IPS DF 4.7 (cell line): ENCODE results near the gene IGSF5.
A peak's percentile ranks its signal among the peaks of the same experiment; 100 is the strongest.
"Not testable (repeated sequence)": the region's sequence is repeated elsewhere in the genome, so short reads cannot be mapped to it uniquely, and the experiment has no call there.

Source experiments
- DNase-seq: peaks from one replicate; pipeline ENCODE4 v3.0.0-alpha.2; 2013; ENCODE audit warnings: low spot score; ENCODE audit errors: extremely low read depth

IGSF5 gene

DNA sequence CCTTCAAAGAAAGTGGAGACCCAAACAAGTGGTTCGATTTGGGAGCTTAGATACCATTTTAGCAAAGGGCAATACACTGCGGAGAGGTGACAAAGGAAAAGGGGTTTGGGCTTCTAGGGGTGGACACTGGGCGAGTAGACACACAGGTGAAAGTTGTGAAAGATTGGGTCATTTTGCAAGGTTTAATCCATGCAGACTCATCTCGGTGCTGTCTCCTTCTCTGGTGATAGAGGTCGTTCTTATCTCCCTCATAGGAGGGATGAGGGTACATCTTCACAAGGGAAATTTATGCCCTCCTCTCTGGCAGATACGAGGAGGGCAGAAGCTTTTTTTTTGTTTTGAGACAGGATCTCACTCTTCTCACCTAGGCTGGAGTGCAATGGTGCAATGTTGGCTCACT is 6.4 kb upstream of the IGSF5 start:
- DNase-seq, result no peak

GRCh38 chr21:39739531-39739930 is 5.5 kb upstream of the IGSF5 start:
- DNase-seq, result not testable (repeated sequence)

- not testable (repeated sequence) for DNase-seq
Observed at GRCh38 chr21:39742561-39742960, 2.4 kb upstream of the IGSF5 start.

DNA sequence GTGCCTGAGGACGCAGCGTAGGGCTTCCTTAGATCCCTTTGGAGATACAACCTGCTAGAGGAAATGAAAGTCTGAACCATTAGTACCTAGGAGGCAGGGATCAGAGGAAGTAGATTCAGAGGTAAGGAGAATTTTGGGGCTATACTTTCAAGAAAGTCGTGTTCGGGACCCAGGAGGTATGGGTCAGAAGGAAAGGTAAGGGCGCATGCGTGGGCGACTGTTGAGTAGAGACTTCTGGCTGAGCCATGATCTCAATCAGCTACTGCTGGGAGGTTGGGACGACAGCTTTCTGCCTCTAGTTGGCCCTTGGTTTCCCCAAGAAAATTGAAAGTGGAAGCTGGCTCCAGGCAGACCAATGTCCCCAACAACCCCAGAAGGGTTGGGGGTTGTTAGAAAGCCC is 349 bp downstream of the IGSF5 start:
- not testable (repeated sequence) for DNase-seq

GRCh38 chr21:39750670-39751069 is 5.7 kb downstream of the IGSF5 start:
- no peak for DNase-seq

- DNase-seq, result no peak
Observed at GRCh38 chr21:39754811-39755210, 9.8 kb downstream of the IGSF5 start.

- DNase-seq, result no peak
Observed at GRCh38 chr21:39756285-39756684, 11.3 kb downstream of the IGSF5 start.

DNA sequence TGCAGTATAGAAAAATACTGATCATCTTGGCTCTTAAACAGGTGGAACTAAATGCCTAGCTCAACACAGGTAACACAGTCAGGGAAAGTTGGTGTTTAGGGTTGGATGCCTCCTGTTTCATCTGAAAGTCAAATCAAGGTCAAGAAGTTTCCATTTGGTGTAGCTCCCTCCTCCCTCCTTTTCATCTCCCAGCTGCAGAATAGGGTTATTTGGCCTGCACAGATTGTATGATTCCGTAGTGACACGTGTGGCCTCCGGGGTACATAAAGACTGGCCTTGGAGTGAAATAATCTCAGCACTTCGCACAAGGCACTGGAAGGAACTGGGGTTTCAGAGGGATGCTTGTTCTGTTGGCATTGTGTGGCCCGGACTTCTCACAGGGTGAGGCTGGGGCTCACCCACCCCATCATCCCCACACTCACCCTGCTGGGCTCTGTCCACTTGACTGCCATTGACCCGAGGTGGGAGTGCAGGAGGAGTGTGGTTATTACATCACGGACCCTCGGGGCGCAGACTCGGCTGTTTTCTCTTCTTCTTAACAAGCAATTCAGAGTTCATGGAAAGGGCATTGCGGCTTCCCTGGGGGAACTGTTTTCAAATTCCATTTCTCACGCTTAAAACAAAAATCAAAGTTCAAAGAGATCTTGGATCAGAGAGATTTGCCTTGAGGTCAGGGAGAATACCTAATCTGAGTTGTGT is 18.4 kb downstream of the IGSF5 start:
- DNase-seq, result no peak

GRCh38 chr21:39774227-39774626 is 29.2 kb downstream of the IGSF5 start:
- no peak for DNase-seq

DNA sequence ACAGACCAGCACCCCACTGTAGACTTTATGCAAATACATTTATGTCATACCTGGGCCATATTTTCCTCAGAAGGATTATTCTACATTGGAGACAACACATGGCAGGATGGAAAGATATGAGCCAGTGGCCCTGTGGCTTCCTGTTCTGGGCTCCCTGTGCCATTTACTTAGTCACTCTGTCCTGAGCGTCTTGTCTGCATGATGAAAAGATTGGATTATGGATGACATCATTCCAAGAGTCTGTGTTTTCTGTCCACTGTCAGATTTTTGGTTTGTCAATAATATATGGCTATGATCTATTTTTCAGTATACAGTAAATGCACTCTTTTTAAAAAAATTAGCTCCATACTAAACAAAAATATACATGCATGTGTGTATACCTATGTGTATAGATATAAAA is 30.8 kb downstream of the IGSF5 start:
- no peak for DNase-seq

GRCh38 chr21:39776589-39776988 is 31.6 kb downstream of the IGSF5 start:
- no peak for DNase-seq

GRCh38 chr21:39781331-39781730 is 36.3 kb downstream of the IGSF5 start:
- DNase-seq, result no peak

DNA sequence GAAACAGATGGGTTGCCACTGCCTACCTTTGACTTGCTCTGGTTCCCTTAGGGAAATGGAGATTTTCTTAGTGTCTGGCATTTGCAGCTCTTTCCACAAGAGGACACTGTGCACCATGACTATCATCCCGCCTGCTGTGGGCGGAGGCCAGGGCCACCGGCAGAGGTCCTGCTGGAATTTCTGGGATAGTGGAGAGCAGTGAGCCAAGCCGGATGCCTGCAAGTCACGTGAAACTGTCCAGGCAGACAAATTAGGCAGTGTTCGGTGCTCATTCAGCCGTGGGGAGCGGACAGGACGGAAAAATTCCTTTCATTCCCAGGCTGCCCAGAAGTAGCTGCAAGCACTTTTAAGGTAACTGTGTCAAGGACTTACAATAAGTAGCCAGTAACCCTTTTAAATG is 43.4 kb downstream of the IGSF5 start:
- peak; percentile 44 for DNase-seq

DNA sequence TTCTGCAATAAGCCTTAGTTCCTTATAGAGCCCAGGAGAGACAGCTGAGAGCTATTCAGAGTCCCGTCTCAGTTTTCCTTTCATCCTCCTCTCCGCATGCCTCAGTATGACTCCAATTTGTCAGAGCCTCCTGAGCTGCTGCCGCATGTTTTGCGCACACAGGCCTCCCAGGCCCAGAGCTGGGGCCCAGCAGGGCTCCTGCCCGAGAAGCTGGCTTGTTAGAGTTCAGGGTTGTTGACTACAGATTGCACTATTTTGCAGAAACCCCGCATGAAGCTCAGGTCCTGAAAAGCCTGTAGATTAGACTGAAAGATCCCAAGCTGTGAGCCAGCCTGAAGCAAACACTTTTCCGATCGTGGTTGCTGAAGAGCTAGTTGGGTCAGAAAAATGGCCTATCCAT is 51.5 kb downstream of the IGSF5 start:
- no peak for DNase-seq

- no peak for DNase-seq
Observed at GRCh38 chr21:39799178-39799577, 54.2 kb downstream of the IGSF5 start.

DNA sequence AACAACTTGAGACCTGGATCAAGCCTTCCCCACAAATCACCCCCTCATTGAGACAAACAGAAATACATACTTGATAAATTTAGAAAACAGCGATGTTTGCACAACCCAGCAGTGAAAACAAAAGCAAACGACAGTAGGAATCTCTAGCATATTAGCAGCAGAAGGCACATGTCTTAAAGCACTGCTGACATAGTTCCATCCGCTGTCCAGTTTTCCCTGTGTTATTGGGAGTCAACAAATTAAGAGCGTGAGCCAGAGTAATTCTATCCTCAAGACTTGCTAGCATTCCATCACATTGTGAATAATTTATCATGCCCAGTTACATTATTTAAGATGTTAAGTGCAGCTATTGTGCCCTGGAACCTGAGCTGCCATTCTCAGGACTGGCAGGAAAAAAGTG is 55.3 kb downstream of the IGSF5 start:
- no peak for DNase-seq

- DNase-seq, result no peak
Observed at GRCh38 chr21:39802217-39802616, 57.2 kb downstream of the IGSF5 start.

DNA sequence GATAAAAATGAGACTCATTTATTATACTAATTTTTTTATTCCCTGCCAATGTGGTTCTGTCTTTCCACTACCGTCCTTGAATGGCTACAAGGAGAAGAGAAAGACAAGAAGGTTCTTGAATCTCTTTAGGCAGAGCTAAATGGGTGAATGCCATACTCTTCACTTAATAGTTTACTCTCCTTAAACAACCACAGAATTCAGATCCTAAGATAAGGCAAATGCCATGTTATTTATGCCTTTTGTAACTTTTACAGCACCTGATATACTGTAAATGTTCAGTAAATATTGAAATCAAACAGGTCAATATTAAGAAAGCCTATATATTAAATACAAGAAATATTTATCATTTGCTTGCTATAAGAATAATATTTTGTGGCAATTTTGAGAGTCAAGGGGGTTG is 58.4 kb downstream of the IGSF5 start:
- DNase-seq, result no peak

- DNase-seq, result no peak
Observed at GRCh38 chr21:39804240-39804639, 59.3 kb downstream of the IGSF5 start.

GRCh38 chr21:39805983-39806382 is 61.0 kb downstream of the IGSF5 start:
- DNase-seq, result no peak

GRCh38 chr21:39807738-39808137 is 62.8 kb downstream of the IGSF5 start:
- DNase-seq, result no peak

- DNase-seq, result no peak
Observed at GRCh38 chr21:39809936-39810335, 65.0 kb downstream of the IGSF5 start.

DNA sequence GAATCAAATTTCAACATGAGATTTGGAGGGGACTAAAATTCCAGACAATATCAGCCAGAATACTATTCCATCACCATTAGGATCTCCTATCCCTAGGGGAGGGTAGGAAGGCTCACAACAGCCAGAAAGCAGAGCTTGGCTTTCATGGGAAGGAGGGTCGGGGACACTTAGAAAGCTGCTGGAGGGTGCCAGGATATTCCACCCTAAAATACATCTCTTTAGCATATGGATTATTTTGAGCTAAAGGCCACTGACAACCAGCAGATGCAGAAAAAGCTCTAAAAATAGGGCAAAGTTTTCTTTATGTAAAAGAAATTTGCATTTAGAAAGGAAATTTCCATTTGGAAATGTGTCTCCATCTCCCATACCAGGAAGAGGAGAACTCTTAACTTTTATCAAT is 68.0 kb downstream of the IGSF5 start:
- DNase-seq, result no peak

DNA sequence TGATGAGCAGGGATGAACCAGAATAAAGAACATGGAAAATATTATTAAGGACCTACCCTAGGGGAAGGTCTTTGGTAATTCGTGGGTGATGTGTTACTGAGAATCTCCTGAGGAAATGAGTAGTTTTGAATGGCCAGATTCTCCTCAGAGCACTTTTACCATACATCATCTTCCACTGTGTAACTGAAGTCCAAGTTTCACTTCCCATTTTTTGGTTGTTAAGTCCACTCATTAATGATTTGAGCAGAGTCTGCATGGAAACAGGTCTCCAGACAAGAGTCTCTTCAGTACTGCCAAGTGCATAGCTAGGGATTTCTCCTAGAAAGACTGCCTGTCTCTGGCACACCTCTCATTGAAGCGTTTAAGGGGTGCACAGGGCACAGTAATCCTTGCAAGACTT is 73.6 kb downstream of the IGSF5 start:
- no peak for DNase-seq
